ENCODE measurements around the gene SPON1.

The SPON1 gene

GRCh38 chr11:13947379-13947778 lies 15.1 kb upstream of the SPON1 start:
- TF ChIP-seq SUZ12 (IDR thresholded peaks at IDR 0.05; ENCODE audit: extremely low read depth, insufficient read depth, insufficient read length) (no peak), ZNF274 (IDR thresholded peaks at IDR 0.05; ENCODE audit: low read depth, low read length) (no peak), YY1 (IDR thresholded peaks at IDR 0.05; ENCODE audit: insufficient read depth, insufficient read length) (no peak)
- Histone ChIP-seq H3K4me3 (ENCODE audit: insufficient read length, low read depth) (no peak overlapping the region), H3K27me3 (ENCODE audit: insufficient read depth, insufficient read length) (no peaks in the 10 kb centered on the region), H3K4me1 (ENCODE audit: insufficient read depth, insufficient read length) (no peaks in the 10 kb centered on the region), H3K9ac (ENCODE audit: insufficient read length, low read depth) (no peak overlapping the region), H3K36me3 (ENCODE audit: insufficient read depth, insufficient read length, low read length) (no peaks in the 10 kb centered on the region), H3K9me3 (ENCODE audit: insufficient read depth, low read length) (no peaks in the 10 kb centered on the region)
- DNase-seq (ENCODE audit: low read depth, low spot score), result no peak

GRCh38 chr11:13949876-13950275 lies 12.6 kb upstream of the SPON1 start:
- no peaks in the 10 kb centered on the region for H3K4me1 ChIP-seq (ENCODE audit: insufficient read depth, insufficient read length)
- no peak for TF ChIP-seq YY1 (IDR thresholded peaks at IDR 0.05; ENCODE audit: insufficient read depth, insufficient read length)
- no peak for TF ChIP-seq SUZ12 (IDR thresholded peaks at IDR 0.05; ENCODE audit: extremely low read depth, insufficient read depth, insufficient read length)
- TF ChIP-seq ZNF274 (IDR thresholded peaks at IDR 0.05; ENCODE audit: low read depth, low read length), result no peak
- H3K9me3 ChIP-seq (ENCODE audit: insufficient read depth, low read length), result no peaks in the 10 kb centered on the region
- no peak overlapping the region for H3K4me3 ChIP-seq (ENCODE audit: insufficient read length, low read depth)
- no peaks in the 10 kb centered on the region for H3K27me3 ChIP-seq (ENCODE audit: insufficient read depth, insufficient read length)
- H3K9ac ChIP-seq (ENCODE audit: insufficient read length, low read depth), result no peak overlapping the region
- H3K36me3 ChIP-seq (ENCODE audit: insufficient read depth, insufficient read length, low read length), result no peaks in the 10 kb centered on the region
- no peak for DNase-seq (ENCODE audit: low read depth, low spot score)

- Histone ChIP-seq H3K9ac (ENCODE audit: insufficient read length, low read depth) (no peak overlapping the region), H3K4me1 (ENCODE audit: insufficient read depth, insufficient read length) (no peaks in the 10 kb centered on the region), H3K36me3 (ENCODE audit: insufficient read depth, insufficient read length, low read length) (no peaks in the 10 kb centered on the region), H3K4me3 (ENCODE audit: insufficient read length, low read depth) (no peak overlapping the region), H3K9me3 (ENCODE audit: insufficient read depth, low read length) (no peaks in the 10 kb centered on the region), H3K27me3 (ENCODE audit: insufficient read depth, insufficient read length) (no peaks in the 10 kb centered on the region)
- no peak for TF ChIP-seq ZNF274 (IDR thresholded peaks at IDR 0.05; ENCODE audit: low read depth, low read length)
- no peak for TF ChIP-seq YY1 (IDR thresholded peaks at IDR 0.05; ENCODE audit: insufficient read depth, insufficient read length)
- no peak for TF ChIP-seq SUZ12 (IDR thresholded peaks at IDR 0.05; ENCODE audit: extremely low read depth, insufficient read depth, insufficient read length)
- DNase-seq (ENCODE audit: low read depth, low spot score), result no peak
These were observed 10.3 kb upstream of the SPON1 start for GRCh38 chr11:13952221-13952620.

- no peak for DNase-seq (ENCODE audit: low read depth, low spot score)
- TF ChIP-seq ZNF274 (IDR thresholded peaks at IDR 0.05; ENCODE audit: low read depth, low read length) (no peak), SUZ12 (IDR thresholded peaks at IDR 0.05; ENCODE audit: extremely low read depth, insufficient read depth, insufficient read length) (no peak), YY1 (IDR thresholded peaks at IDR 0.05; ENCODE audit: insufficient read depth, insufficient read length) (no peak)
- no peaks in the 10 kb centered on the region for H3K9me3 ChIP-seq (ENCODE audit: insufficient read depth, low read length)
- H3K27me3 ChIP-seq (ENCODE audit: insufficient read depth, insufficient read length), result no peaks in the 10 kb centered on the region
- H3K4me3 ChIP-seq (ENCODE audit: insufficient read length, low read depth), result no peak overlapping the region
- H3K36me3 ChIP-seq (ENCODE audit: insufficient read depth, insufficient read length, low read length), result no peaks in the 10 kb centered on the region
- H3K4me1 ChIP-seq (ENCODE audit: insufficient read depth, insufficient read length), result no peaks in the 10 kb centered on the region
- H3K9ac ChIP-seq (ENCODE audit: insufficient read length, low read depth), result no peak overlapping the region
These were observed 9.9 kb upstream of the SPON1 start for GRCh38 chr11:13952668-13953067.

- Histone ChIP-seq H3K9me3 (ENCODE audit: insufficient read depth, low read length) (no peaks in the 10 kb centered on the region), H3K9ac (ENCODE audit: insufficient read length, low read depth) (no peak overlapping the region), H3K4me1 (ENCODE audit: insufficient read depth, insufficient read length) (no peaks in the 10 kb centered on the region), H3K27me3 (ENCODE audit: insufficient read depth, insufficient read length) (peaks cover 6% of the 10 kb centered on the region), H3K36me3 (ENCODE audit: insufficient read depth, insufficient read length, low read length) (no peaks in the 10 kb centered on the region), H3K4me3 (ENCODE audit: insufficient read length, low read depth) (no peak overlapping the region)
- TF ChIP-seq ZNF274 (IDR thresholded peaks at IDR 0.05; ENCODE audit: low read depth, low read length) (no peak), SUZ12 (IDR thresholded peaks at IDR 0.05; ENCODE audit: extremely low read depth, insufficient read depth, insufficient read length) (no peak), YY1 (IDR thresholded peaks at IDR 0.05; ENCODE audit: insufficient read depth, insufficient read length) (no peak)
- DNase-seq (ENCODE audit: low read depth, low spot score), result no peak
These were observed 7.9 kb upstream of the SPON1 start for GRCh38 chr11:13954591-13954990.

GRCh38 chr11:13955971-13956421 lies 6.5 kb upstream of the SPON1 start:
- Histone ChIP-seq H3K9me3 (ENCODE audit: insufficient read depth, low read length) (no peaks in the 10 kb centered on the region), H3K4me3 (ENCODE audit: insufficient read length, low read depth) (no peak overlapping the region), H3K4me1 (ENCODE audit: insufficient read depth, insufficient read length) (no peaks in the 10 kb centered on the region), H3K27me3 (ENCODE audit: insufficient read depth, insufficient read length) (peaks cover 19% of the 10 kb centered on the region), H3K9ac (ENCODE audit: insufficient read length, low read depth) (no peak overlapping the region), H3K36me3 (ENCODE audit: insufficient read depth, insufficient read length, low read length) (no peaks in the 10 kb centered on the region)
- TF ChIP-seq ZNF274 (IDR thresholded peaks at IDR 0.05; ENCODE audit: low read depth, low read length) (no peak), YY1 (IDR thresholded peaks at IDR 0.05; ENCODE audit: insufficient read depth, insufficient read length) (no peak), SUZ12 (IDR thresholded peaks at IDR 0.05; ENCODE audit: extremely low read depth, insufficient read depth, insufficient read length) (no peak)
- DNase-seq (ENCODE audit: low read depth, low spot score), result peak; percentile 67

- no peak overlapping the region for H3K9ac ChIP-seq (ENCODE audit: insufficient read length, low read depth)
- H3K36me3 ChIP-seq (ENCODE audit: insufficient read depth, insufficient read length, low read length), result no peaks in the 10 kb centered on the region
- H3K9me3 ChIP-seq (ENCODE audit: insufficient read depth, low read length), result no peaks in the 10 kb centered on the region
- TF ChIP-seq ZNF274 (IDR thresholded peaks at IDR 0.05; ENCODE audit: low read depth, low read length) (no peak), YY1 (IDR thresholded peaks at IDR 0.05; ENCODE audit: insufficient read depth, insufficient read length) (no peak), SUZ12 (IDR thresholded peaks at IDR 0.05; ENCODE audit: extremely low read depth, insufficient read depth, insufficient read length) (no peak)
- H3K4me3 ChIP-seq (ENCODE audit: insufficient read length, low read depth), result no peak overlapping the region
- peaks cover 29% of the 10 kb centered on the region for H3K27me3 ChIP-seq (ENCODE audit: insufficient read depth, insufficient read length)
- H3K4me1 ChIP-seq (ENCODE audit: insufficient read depth, insufficient read length), result no peaks in the 10 kb centered on the region
- no peak for DNase-seq (ENCODE audit: low read depth, low spot score)
These were observed 5.5 kb upstream of the SPON1 start for GRCh38 chr11:13956988-13957387.

All from NT2/D1 (cell line).